Skin epidermis (tissue), 12 donors: ENCODE data around the gene FBXO34.

ENCODE experiments used
- H3K27ac ChIP-seq, 21 experiments: fragments of 200-600 bp; sonication (generic) in 11 of 21; one replicate each; pipeline ENCODE4 v1.5.0; 2020; ENCODE audit warnings: mild to moderate bottlenecking in 3 of 21, inconsistent platforms in 2 of 21, moderate library complexity in 2 of 21
- H3K4me3 ChIP-seq, 7 experiments: fragments of 200-600 bp; sonication (generic) in 2 of 7; one replicate each; pipeline ENCODE4 v1.5.0; 2020; ENCODE audit warnings: inconsistent platforms in 2 of 7, mild to moderate bottlenecking in 2 of 7, moderate library complexity in 1 of 7

The FBXO34 gene, protein sequence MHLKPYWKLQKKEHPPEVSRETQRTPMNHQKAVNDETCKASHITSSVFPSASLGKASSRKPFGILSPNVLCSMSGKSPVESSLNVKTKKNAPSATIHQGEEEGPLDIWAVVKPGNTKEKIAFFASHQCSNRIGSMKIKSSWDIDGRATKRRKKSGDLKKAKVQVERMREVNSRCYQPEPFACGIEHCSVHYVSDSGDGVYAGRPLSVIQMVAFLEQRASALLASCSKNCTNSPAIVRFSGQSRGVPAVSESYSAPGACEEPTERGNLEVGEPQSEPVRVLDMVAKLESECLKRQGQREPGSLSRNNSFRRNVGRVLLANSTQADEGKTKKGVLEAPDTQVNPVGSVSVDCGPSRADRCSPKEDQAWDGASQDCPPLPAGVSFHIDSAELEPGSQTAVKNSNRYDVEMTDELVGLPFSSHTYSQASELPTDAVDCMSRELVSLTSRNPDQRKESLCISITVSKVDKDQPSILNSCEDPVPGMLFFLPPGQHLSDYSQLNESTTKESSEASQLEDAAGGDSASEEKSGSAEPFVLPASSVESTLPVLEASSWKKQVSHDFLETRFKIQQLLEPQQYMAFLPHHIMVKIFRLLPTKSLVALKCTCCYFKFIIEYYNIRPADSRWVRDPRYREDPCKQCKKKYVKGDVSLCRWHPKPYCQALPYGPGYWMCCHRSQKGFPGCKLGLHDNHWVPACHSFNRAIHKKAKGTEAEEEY

DNA sequence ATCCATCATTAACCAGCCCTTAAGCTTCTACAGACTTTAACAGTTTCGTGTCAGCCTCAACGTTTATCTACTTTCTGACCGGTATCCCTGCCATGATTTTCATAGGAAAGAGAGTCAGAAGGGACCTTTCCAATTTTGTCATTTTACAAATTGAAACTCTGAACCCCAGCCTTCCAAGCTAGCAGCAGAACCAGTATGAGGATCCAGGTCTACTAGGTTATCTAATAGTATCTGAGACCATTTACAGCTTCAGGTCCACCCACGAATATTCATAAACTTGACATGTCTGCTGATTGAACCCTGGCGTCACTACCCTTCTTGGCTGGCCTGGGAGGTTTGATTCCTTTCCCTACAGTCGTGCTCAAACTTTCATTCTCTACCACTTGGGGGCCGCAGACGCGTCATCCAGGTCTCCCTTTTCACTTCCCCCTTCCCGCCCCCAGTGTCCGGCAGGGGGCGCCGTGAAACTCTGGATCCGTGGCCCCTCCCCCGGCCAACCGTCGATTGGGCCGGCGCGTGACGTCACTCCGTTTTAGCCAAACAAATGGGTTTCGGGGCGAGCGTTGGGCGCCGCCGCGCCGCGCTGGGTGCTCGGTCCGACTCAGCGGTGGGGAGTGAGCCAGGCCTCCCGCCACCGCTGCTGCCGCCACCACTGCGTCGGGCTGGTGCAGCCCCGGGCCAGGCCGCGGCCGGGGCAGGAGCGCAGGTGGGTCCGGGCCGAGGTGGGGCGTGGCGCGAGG is at the start of gene FBXO34:
FBXO34 (plus strand) TSS at position 590 of the 740 bp plus-strand sequence. CDS start 78,970 bp downstream, outside the sequence.
- Histone ChIP-seq H3K27ac (peak within 1 kb of the TSS; percentile 54 to 98 (median 91)), H3K4me3 (peak within 1 kb of the TSS; percentile 62 to 100 (median 94))

DNA sequence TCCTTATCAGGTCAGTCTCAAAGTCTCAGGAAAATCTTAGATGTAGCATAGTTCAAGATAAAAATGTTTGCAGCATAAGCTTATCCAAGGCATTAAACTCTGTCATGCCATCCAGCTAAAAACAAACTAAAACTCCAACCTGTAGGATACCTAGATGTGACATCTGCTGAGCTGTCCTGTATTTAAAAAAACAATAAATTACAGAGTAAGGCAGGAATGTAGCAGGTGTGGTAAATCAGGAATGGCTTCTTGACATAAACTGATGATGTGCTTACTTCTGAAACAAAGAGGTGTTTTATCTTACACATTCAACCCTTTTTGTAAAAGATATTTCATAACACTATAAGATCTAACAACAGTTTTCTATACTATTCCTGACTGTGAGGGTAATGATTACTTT is 49.3 kb upstream of the FBXO34 start:
- H3K27ac ChIP-seq, result peak overlapping the region in 1 of 21 experiments; percentile 7
- no peak overlapping the region for H3K4me3 ChIP-seq

DNA sequence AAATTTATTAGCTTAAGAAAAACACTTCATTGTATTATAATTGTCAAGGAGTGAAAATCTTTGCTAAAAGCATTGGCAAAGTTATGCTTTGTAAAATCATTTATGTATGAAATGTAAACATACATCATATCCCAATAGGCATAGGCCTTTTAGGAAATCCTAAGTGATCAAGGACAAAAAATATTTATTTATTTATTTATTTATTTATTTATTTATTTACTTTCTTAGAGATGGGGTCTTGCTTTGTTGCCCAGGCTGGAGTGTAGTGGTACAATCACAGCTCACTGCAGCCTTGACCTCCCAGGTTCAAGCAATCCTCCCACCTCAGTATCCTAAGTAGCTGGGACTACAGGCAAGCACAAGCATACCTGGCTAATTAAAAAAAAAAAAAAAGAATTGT is 47.9 kb upstream of the FBXO34 start:
- no peak overlapping the region for H3K4me3 ChIP-seq
- no peak overlapping the region for H3K27ac ChIP-seq

DNA sequence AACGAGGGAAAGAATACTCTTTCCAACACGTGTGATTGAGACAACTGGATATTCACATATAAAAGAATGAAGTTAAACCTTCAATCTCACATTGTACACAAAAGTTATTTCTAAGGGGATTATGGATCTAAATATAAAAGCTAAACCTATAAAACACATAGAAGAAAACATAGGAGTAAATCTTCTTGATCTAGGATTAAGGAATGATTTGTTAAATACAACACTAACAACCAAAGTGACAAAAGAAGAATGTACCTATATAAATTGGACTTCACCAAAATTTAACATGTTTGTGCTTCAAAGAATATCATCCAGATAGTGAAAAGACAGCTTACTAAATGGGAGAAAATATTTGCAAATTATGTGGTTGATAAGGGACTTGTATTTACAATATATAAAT is 43.0 kb upstream of the FBXO34 start:
- no peak overlapping the region for H3K4me3 ChIP-seq
- H3K27ac ChIP-seq, result no peak overlapping the region

DNA sequence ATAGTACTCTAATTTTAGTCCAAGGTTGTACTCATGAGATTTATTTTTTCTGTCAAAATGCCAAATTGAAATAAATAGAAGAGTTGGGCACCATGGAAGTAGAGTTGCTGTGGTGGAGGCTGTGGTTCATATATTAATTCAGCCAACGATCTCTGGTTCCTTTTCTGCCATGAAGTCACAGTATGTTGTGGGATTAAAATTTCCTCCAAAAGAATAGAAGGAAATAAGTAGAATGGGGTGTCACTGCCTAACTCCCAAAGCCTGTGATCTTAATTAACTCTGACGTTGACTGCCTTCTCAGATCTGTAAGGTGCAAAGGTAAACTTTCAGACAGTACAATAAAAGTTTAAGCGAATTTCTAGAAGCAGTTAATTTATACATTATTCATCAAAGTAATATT is 37.6 kb upstream of the FBXO34 start:
- no peak overlapping the region for H3K27ac ChIP-seq
- no peak overlapping the region for H3K4me3 ChIP-seq

DNA sequence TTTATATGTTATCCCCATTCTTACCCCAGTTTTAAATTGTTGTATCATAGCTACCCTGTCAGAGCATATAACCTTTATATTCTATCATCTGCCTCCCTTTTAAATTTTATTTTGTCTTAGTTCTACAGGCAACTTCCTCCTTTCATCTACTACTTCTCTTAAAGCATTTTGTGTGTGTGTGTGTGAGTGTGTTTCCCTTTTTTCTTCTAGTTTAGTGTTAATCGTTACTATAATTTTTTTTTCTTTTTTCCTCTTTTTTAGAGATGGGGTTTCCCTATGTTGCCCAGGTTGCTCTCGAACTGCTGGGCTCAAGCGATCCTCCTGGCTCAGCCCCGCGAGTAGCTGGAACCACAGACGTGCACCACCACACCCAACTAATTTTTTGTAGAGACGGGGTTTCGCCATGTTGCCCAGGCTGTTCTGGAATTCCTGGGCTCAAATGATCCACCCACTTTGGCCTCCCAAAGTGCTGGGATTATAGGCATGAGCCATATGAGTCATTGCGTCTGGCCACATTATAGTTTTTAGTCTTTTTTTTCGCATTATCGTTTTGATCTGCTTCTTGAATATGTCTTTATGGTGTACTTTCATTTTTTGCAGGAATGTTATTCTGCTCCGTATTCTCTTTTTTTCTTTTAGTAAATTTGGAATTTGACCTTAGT is 33.1 kb upstream of the FBXO34 start:
- H3K4me3 ChIP-seq, result no peak overlapping the region
- no peak overlapping the region for H3K27ac ChIP-seq

DNA sequence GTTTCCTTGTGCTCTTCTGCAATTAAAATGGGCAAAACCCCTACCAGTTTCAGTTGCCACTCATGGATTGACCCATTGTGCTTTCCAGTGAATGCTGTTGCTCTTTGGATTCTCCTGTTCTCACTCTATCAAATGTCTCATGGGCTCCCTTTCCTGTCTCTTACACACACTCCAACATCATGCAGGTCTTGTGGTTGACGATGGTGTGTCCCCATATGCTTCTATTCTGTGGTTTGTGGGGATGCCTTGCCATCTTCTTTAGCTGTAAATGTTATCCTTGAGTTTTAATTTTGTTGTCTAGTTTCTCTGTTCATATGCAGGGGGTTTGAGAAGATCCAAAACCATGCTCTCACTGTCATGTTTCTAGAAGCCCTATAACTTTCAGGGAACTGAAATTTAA is 31.9 kb upstream of the FBXO34 start:
- no peak overlapping the region for H3K27ac ChIP-seq
- no peak overlapping the region for H3K4me3 ChIP-seq

DNA sequence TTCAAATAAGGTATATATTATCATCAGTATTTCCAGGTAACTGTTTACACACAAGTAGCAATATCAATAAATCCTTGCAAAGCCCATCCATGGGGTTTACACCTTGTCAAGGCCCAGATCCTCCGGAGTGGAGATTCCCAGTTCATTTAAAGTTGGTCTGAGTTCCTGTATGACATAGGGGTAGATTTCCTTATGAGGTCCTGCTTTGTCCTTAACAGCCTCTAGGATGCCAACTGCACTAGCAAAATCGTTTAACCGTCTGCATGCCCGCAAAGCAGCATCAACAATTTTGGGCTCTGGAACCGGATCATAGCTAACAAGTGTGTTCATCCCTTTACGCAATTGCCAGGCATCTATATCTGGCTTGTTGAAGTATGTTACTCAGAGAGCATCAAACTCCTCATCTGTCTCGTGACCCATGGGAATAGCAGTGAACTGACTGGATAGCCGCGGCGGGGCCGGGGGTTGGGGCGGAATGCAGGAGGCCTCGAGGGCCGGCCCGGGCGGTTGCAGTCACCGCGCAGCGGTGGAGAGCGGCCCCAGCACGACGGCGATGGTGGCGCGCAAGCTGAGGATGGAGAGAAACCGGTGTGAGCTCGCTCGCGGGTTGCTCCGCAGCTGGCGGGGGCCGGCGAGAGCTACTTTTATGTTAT is 30.6 kb upstream of the FBXO34 start:
- no peak overlapping the region for H3K27ac ChIP-seq
- H3K4me3 ChIP-seq, result no peak overlapping the region

DNA sequence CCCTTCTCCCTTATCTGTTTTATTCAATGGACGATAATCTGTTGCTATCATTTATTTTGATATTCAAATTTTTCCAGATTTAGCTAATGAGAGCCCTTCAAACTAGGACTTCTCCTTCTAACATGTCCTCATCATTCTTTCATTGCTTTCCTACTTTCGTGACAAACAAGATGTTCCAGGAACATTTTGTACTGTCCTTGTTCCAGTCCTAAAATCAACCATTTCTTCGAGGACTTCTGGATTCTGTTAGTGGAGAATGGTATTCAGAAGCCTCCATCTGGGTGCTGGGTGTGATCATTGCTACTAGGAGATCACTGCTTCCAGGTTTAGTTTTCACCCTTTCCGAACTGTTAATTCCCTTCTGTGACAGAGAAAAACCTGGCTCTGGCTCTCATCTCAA is 29.5 kb upstream of the FBXO34 start:
- Histone ChIP-seq H3K4me3 (no peak overlapping the region), H3K27ac (no peak overlapping the region)

DNA sequence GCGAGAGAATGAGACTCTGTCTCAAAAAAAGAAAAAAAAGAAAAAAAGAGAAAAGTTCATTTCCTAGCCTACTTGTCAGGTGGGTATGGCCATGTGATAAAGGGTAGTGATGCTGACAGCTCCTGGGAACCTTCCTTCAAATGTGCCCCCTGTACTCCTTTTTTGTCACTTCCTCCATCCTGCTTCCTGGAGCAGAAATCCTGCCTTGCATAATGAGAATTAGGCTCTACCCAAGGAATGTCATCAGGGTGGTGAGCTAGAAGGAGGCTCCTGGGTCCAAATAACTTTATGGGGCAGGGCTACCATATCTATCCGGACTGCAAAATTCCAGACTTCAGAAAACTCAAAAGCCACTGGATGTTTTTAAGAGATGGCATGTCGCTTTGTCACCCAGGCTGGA is 27.8 kb upstream of the FBXO34 start:
- Histone ChIP-seq H3K4me3 (no peak overlapping the region), H3K27ac (no peak overlapping the region)

DNA sequence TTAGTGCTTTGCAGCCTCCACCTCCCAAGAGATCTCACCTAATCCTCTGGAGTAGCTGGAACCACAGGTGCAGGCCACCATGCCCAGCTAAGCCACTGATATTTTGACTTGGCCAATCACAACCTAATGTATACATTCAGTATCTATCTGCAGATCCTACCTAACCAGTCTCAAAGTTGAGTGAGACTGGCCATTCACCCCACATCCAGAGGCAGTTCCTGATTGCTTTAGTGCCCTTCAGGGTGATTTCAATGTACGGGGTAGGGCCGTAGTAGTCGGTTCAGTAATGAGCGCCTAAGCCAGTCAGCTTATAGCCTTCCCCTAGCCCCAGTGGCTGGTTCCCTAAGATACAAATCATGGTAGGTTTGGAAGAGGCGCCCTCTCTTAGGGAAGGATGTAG is 27.4 kb upstream of the FBXO34 start:
- H3K4me3 ChIP-seq, result no peak overlapping the region
- H3K27ac ChIP-seq, result no peak overlapping the region

DNA sequence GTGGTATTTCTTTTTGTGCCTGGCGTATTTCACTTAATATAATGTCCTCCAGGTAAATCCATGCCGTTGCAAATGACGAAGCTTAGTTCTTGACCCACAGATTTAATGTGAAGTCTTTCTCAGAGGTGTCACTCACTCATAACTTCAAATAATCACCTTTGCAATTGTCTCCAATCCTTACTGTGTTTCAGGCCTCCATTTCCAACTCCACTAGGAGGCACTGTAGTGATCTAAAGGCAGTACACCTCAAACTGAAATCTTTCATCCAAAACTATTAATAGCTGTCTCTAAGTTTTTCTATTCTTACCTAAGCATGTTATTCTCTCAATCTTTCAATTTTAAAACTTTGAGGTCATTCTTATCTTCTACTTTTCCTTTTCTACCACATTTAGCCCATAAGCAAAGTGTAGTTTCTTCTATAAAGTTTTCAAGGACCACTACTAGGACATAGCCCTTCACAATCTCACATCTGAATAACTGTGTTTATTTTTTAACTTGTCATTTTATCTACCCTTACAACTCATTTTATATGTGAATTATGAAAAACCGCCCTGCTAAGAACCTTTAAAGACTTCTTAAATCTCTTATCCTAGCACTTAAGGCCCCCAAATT is 25.5 kb upstream of the FBXO34 start:
- Histone ChIP-seq H3K4me3 (no peak overlapping the region), H3K27ac (no peak overlapping the region)

DNA sequence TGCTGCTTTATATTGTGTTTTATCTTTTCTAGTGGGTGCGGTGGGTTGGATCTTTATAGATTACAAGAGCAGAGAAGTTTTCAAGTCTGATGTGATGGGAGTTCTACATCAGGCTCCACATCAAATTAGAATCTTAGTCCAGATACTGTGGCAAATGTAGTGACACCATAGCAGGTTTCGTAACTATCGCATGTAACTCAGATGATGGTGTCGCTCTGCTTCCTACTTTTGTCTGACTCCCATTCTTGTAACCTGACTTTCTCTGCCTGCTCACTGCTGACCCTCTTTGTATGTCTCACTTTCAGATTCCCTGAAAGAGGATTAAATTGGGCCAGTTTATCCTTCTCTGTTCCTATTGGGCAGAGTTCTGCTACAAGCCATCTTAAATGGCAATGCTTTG is 22.8 kb upstream of the FBXO34 start:
- no peak overlapping the region for H3K27ac ChIP-seq
- no peak overlapping the region for H3K4me3 ChIP-seq

DNA sequence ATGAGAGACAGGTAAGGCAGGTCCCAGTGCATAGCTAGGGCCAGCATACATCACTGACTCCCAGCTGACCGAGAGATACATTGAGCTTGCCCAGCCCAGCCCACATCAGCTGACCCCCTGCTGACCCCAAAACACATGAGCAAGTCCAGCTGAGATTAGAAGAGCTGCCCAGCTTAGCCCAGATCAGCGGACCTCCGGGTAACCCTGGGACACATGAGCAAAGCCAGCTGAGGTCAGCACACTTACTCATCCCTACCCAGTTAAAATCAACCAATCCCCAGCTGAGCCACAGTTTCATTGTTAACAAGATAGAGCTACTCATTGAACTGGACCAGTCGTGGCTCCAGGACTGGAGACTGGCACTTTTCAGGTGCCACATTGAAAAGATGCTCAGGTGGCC is 21.8 kb upstream of the FBXO34 start:
- Histone ChIP-seq H3K4me3 (no peak overlapping the region), H3K27ac (no peak overlapping the region)

DNA sequence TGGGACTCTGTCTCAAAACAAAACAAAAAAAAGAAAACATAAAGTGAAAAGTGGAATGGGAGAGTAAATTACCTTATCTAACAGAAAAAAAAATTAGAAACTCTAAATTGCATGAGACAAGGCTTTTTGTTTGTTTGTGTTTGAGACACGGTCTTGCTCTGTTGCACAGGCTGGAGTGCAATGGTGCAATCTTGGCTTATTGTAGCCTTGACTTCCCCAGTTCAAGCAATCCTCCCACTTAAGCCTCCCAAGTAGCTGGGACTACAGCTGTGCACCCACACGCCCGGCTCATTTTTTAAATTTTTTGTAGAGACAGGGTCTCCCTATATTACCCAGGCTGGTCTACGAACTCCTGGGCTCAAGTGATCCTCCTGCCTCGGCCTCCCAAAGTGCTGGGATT is 17.9 kb upstream of the FBXO34 start:
- H3K4me3 ChIP-seq, result no peak overlapping the region
- H3K27ac ChIP-seq, result no peak overlapping the region

DNA sequence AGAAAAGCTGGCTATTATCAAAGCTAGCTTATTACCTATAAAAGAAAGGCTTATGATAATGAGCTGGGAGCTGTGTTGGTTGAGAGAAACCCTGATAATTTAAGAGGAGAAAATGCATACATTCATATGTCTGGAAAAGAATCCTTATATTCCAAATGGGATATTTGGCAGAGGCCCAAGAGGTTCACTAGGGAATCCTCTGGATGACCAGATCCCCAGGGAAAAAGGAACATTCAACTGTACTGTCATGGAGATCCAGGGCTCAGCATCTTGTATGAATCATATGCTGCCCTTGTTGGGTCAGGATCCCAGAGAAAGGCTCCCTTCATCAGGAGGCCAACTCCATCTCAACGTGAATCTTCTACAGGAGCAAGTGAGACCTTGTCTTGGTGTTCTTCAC is 16.6 kb upstream of the FBXO34 start:
- no peak overlapping the region for H3K4me3 ChIP-seq
- no peak overlapping the region for H3K27ac ChIP-seq

DNA sequence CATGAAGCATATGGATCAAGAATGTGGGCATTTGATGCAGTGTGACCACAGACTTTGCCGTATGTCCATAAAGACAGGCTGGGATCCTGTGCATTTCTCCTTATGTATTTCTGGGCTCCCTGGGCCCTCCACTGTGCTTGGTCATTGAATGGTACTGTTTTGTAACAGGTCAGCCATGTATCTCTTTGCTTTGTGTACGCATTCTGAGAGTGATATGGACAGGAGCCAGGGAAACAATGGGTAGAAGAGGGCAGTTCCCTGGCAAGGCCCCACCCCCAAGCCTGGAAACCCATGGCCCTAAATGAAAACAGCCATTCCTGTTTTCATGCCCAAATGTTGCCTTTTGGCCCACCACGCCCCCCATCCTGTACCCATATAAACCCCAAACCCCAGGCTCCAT is 15.2 kb upstream of the FBXO34 start:
- no peak overlapping the region for H3K27ac ChIP-seq
- no peak overlapping the region for H3K4me3 ChIP-seq

DNA sequence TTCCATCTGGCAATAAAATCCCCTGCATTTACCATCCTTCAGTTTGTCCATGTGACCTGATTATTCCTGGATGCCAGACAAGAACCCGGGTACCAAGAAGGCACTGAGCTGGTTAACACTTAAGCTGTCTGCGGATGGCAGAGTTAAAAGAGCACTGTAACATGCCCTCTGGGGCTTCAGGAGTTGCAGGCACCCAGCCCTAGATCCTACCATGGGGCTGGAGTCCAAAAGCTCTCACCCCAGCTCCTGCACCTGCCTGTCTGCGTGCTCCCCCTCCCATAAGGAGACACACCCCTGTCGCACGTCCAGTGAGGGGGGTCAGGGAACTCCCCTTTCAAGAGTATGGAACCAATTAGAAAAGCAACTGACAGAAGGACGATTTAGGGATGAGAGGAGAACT is 14.6 kb upstream of the FBXO34 start:
- Histone ChIP-seq H3K4me3 (no peak overlapping the region), H3K27ac (no peak overlapping the region)

DNA sequence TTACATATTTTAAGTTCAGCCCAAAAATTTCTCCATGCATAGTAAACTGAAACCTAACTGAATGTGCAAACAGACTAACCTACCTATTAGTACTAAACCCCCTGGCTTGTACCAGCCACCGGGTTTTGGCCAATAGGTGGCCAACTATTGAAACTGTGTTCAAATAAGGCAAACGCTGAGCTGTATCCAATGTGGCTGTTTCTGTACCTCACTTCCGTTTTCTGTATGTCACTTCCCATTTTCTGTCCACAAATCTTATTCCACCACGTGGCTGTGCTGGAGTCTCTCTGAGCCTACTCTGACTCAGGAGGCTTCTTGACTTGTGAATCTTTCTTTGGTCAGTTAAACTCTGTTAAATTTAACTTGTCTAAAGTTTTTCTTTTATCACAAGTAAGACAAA is 6.0 kb upstream of the FBXO34 start:
- no peak overlapping the region for H3K27ac ChIP-seq
- H3K4me3 ChIP-seq, result no peak overlapping the region
